Naive thymus-derived CD8-positive, alpha-beta T cell (primary cell): ENCODE data around the gene FRG2. TPM values are rescaled to one million over a fixed set of nuclear protein-coding genes. Genes with fewer than 3 reads are reported as not detected.
"Not testable (repeated sequence)": the region's sequence is repeated elsewhere in the genome, so short reads cannot be mapped to it uniquely, and the experiment has no call there.

Experiments used
- ATAC-seq, 2 donors: fragments of 150-1000 bp; cut with Tn5 transposase in 1 of 2; sonication (Bioruptor Pico), chemical (Tn5 transposase) in 1 of 2; 1 replicate in 1 of 2; 2 replicates in 1 of 2; pipeline ENCODE4 v1.10.0; 2021; ENCODE audit warnings: mild to moderate bottlenecking in 2 of 2, moderate library complexity in 2 of 2
- POLR2A ChIA-PET: fragments of 350-600 bp; sonication (Branson Sonifier 250); formaldehyde crosslinking; loops from one replicate; lab custom pipeline; 2021; ENCODE audit warnings: antibody characterized with exemption; lab: Charles Lee
- DNase-seq, 10 donors: peaks; one replicate each; pipeline versions ENCODE4 v3.0.0 to v3.0.0-alpha.2; 2020 to 2022
- H3K27ac Mint-ChIP-seq, 10 donors: one replicate each; pipeline ENCODE4 v1.8.0; 2020 to 2022; ENCODE audit warnings: mild to moderate bottlenecking in 10 of 10, mixed read lengths in 10 of 10, moderate library complexity in 4 of 10, inconsistent platforms in 1 of 10
- H3K27me3 Mint-ChIP-seq, 5 donors: one replicate each; pipeline ENCODE4 v1.8.0; 2021 to 2022; ENCODE audit warnings: mixed read lengths in 5 of 5
- H3K36me3 Mint-ChIP-seq, 3 donors: one replicate each; pipeline ENCODE4 v1.8.0; 2020 to 2022; ENCODE audit warnings: mixed read lengths in 3 of 3, mild to moderate bottlenecking in 2 of 3, inconsistent platforms in 1 of 3
- H3K4me1 Mint-ChIP-seq, 4 donors: one replicate each; pipeline ENCODE4 v1.8.0; 2021 to 2022; ENCODE audit warnings: mixed read lengths in 4 of 4
- H3K4me3 Mint-ChIP-seq, 10 donors: one replicate each; pipeline ENCODE4 v1.8.0; 2020 to 2022; ENCODE audit warnings: mild to moderate bottlenecking in 10 of 10, mixed read lengths in 10 of 10, moderate library complexity in 6 of 10, inconsistent platforms in 1 of 10
- H3K9me3 Mint-ChIP-seq, 9 donors: one replicate each; pipeline ENCODE4 v1.8.0; 2020 to 2022; ENCODE audit warnings: mixed read lengths in 9 of 9, mild to moderate bottlenecking in 3 of 9, inconsistent platforms in 1 of 9, moderate library complexity in 1 of 9
- polyA plus RNA-seq, 3 donors: library from polyadenylated mRNA; unstranded; fragments of 300-500 nt; fragmentation: Illumina TruSeq; gene quantifications; one replicate each; pipeline ENCODE4 v1.2.3, GENCODE V29; 2021
- total RNA-seq, 8 experiments: library from RNA in 2 of 8; stranded (reverse) in 2 of 8; gene quantifications; one replicate each; pipeline ENCODE4 v1.2.3 and lab custom pipeline; 2021 to 2026

The FRG2 gene
- total RNA-seq (not detected), polyA plus RNA-seq (not detected), total RNA-seq (lab: John Stamatoyannopoulos, UW) (0 reads per million in 6 experiments)

- H3K27me3 Mint-ChIP-seq, H3K4me1 Mint-ChIP-seq, DNase-seq, ATAC-seq, H3K9me3 Mint-ChIP-seq, H3K36me3 Mint-ChIP-seq, H3K4me3 Mint-ChIP-seq, H3K27ac Mint-ChIP-seq, POLR2A ChIA-PET: not testable (repeated sequence)
These were observed at the start of gene FRG2 for GRCh38 chr4:190027156-190027555. Gene FRG2 (minus strand): TSS chr4:190027256. CDS start chr4:190027204, 52 bp downstream.

GRCh38 chr4:190068351-190068750 is 41.3 kb upstream of the FRG2 start:
- H3K27ac Mint-ChIP-seq, POLR2A ChIA-PET, H3K4me1 Mint-ChIP-seq, H3K9me3 Mint-ChIP-seq, ATAC-seq, H3K36me3 Mint-ChIP-seq, H3K4me3 Mint-ChIP-seq: not testable (repeated sequence)
- DNase-seq = peak in 1 of 10 donors; percentile 70
- peaks cover 0 to 16% (median 7%) of the 10 kb centered on the region in 5 donors for H3K27me3 Mint-ChIP-seq

GRCh38 chr4:190064805-190065204 is 37.7 kb upstream of the FRG2 start:
- Mint-ChIP-seq H3K4me3 (peak overlapping the region in 1 of 10 donors; percentile 21), H3K27me3 (peaks cover 0 to 22% (median 7%) of the 10 kb centered on the region in 5 donors)
- POLR2A ChIA-PET, ATAC-seq, DNase-seq, H3K4me1 Mint-ChIP-seq, H3K27ac Mint-ChIP-seq, H3K9me3 Mint-ChIP-seq, H3K36me3 Mint-ChIP-seq: not testable (repeated sequence)

- DNase-seq, H3K4me1 Mint-ChIP-seq, POLR2A ChIA-PET, H3K9me3 Mint-ChIP-seq, H3K27ac Mint-ChIP-seq, ATAC-seq, H3K36me3 Mint-ChIP-seq: not testable (repeated sequence)
- Mint-ChIP-seq H3K4me3 (peak within 1 kb of the TSS in 1 of 10 donors; percentile 21), H3K27me3 (peaks cover 0 to 22% (median 7%) of the 10 kb centered on the region in 5 donors)
These were observed 37.3 kb upstream of the FRG2 start, which contains the start of gene DBET for GRCh38 chr4:190064342-190064741. Gene DBET (plus strand): TSS chr4:190064502.

- ATAC-seq, H3K4me3 Mint-ChIP-seq, H3K27ac Mint-ChIP-seq, DNase-seq, H3K4me1 Mint-ChIP-seq, POLR2A ChIA-PET, H3K36me3 Mint-ChIP-seq, H3K9me3 Mint-ChIP-seq: not testable (repeated sequence)
- H3K27me3 Mint-ChIP-seq = peaks cover 0 to 10% (median 2%) of the 10 kb centered on the region in 5 donors
These were observed 31.9 kb upstream of the FRG2 start for GRCh38 chr4:190058997-190059396.

- H3K4me3 Mint-ChIP-seq, DNase-seq, H3K27me3 Mint-ChIP-seq, POLR2A ChIA-PET, H3K36me3 Mint-ChIP-seq, ATAC-seq, H3K27ac Mint-ChIP-seq, H3K9me3 Mint-ChIP-seq, H3K4me1 Mint-ChIP-seq: not testable (repeated sequence)
These were observed 22.6 kb upstream of the FRG2 start for GRCh38 chr4:190049378-190050239.

GRCh38 chr4:190047627-190048026 is 20.6 kb upstream of the FRG2 start:
- H3K4me3 Mint-ChIP-seq, DNase-seq, H3K36me3 Mint-ChIP-seq, H3K27me3 Mint-ChIP-seq, POLR2A ChIA-PET, H3K4me1 Mint-ChIP-seq, H3K27ac Mint-ChIP-seq, ATAC-seq, H3K9me3 Mint-ChIP-seq: not testable (repeated sequence)

GRCh38 chr4:190040873-190041272 is 13.8 kb upstream of the FRG2 start:
- ATAC-seq, DNase-seq, H3K27ac Mint-ChIP-seq, H3K36me3 Mint-ChIP-seq, POLR2A ChIA-PET, H3K4me1 Mint-ChIP-seq, H3K4me3 Mint-ChIP-seq, H3K9me3 Mint-ChIP-seq: not testable (repeated sequence)
- peaks cover 0 to 14% (median 0%) of the 10 kb centered on the region in 5 donors for H3K27me3 Mint-ChIP-seq

- peaks cover 0 to 24% (median 1%) of the 10 kb centered on the region in 5 donors for H3K27me3 Mint-ChIP-seq
- H3K27ac Mint-ChIP-seq, H3K36me3 Mint-ChIP-seq, POLR2A ChIA-PET, H3K4me1 Mint-ChIP-seq, H3K9me3 Mint-ChIP-seq: not testable (repeated sequence)
- DNase-seq (peak in 1 of 10 donors; percentile 30), ATAC-seq (peak; percentile 71 to 79)
- H3K4me3 Mint-ChIP-seq = peak overlapping the region in 3 of 10 donors; percentile 26 to 79 (median 34)
These were observed 10.8 kb upstream of the FRG2 start for GRCh38 chr4:190037704-190038388.

- H3K36me3 Mint-ChIP-seq, POLR2A ChIA-PET, ATAC-seq, H3K9me3 Mint-ChIP-seq, H3K4me1 Mint-ChIP-seq, DNase-seq, H3K4me3 Mint-ChIP-seq, H3K27ac Mint-ChIP-seq: not testable (repeated sequence)
- H3K27me3 Mint-ChIP-seq = peaks cover 0 to 14% (median 1%) of the 10 kb centered on the region in 5 donors
These were observed 4.2 kb upstream of the FRG2 start for GRCh38 chr4:190031264-190031663.

- peaks cover 19 to 40% (median 28%) of the 10 kb centered on the region in 5 donors for H3K27me3 Mint-ChIP-seq
- H3K9me3 Mint-ChIP-seq, H3K27ac Mint-ChIP-seq, H3K36me3 Mint-ChIP-seq, POLR2A ChIA-PET, DNase-seq: not testable (repeated sequence)
- peaks cover 18 to 33% (median 26%) of the 10 kb centered on the region in 4 donors for H3K4me1 Mint-ChIP-seq
- H3K4me3 Mint-ChIP-seq = peak overlapping the region; percentile 70 to 87 (median 78)
- ATAC-seq = peak; percentile 46
These were observed 4.3 kb downstream of the FRG2 start for GRCh38 chr4:190022614-190023281.

GRCh38 chr4:190021973-190022372 is 5.1 kb downstream of the FRG2 start:
- DNase-seq, ATAC-seq, H3K36me3 Mint-ChIP-seq, H3K27ac Mint-ChIP-seq, H3K9me3 Mint-ChIP-seq, H3K4me3 Mint-ChIP-seq, POLR2A ChIA-PET: not testable (repeated sequence)
- H3K27me3 Mint-ChIP-seq = peaks cover 20 to 44% (median 28%) of the 10 kb centered on the region in 5 donors
- H3K4me1 Mint-ChIP-seq = peaks cover 18 to 35% (median 28%) of the 10 kb centered on the region in 4 donors
